Natural killer cell (primary cell): ENCODE measurements around the gene CDR2. TPM values are rescaled to one million over a fixed set of nuclear protein-coding genes. Genes with fewer than 3 reads are reported as not detected.
A peak's percentile ranks its signal among the peaks of the same experiment; 100 is the strongest.

ENCODE experiments used
- ATAC-seq, 3 donors: fragments of 150-1000 bp in 2 of 3; fragments of 200-7000 bp in 1 of 3; cut with Tn5 transposase; 1 replicate in 1 of 3; 2 replicates in 2 of 3; pipeline ENCODE4 v1.10.0; 2021; ENCODE audit warnings: mild to moderate bottlenecking in 2 of 3, moderate library complexity in 2 of 3
- DNase-seq, 2 donors: peaks; one replicate each; pipeline versions ENCODE4 v3.0.0 to v3.0.0-alpha.2; 2013 to 2021; ENCODE audit warnings: mixed read lengths in 1 of 2
- H3K27ac ChIP-seq: one replicate; pipeline ENCODE4 v1.5.1; 2013; ENCODE audit warnings: mild to moderate bottlenecking, low read length
- H3K27me3 ChIP-seq: one replicate; pipeline ENCODE4 v1.6.1; 2013; ENCODE audit warnings: low read length; ENCODE audit not compliant: control insufficient read depth, insufficient read depth
- H3K36me3 ChIP-seq: one replicate; pipeline ENCODE4 v1.6.1; 2013; ENCODE audit warnings: low read length; ENCODE audit not compliant: control insufficient read depth, insufficient read depth
- H3K4me1 ChIP-seq: one replicate; pipeline ENCODE4 v1.6.1; 2013; ENCODE audit warnings: low read length; ENCODE audit not compliant: control insufficient read depth, insufficient read depth
- H3K4me3 ChIP-seq: one replicate; pipeline ENCODE4 v1.5.1; 2013; ENCODE audit warnings: low read length
- H3K9me3 ChIP-seq: one replicate; pipeline ENCODE4 v1.6.1; 2013; ENCODE audit warnings: low read length; ENCODE audit not compliant: control insufficient read depth, insufficient read depth
- H3K27ac Mint-ChIP-seq, 2 donors: one replicate each; pipeline ENCODE4 v1.8.0; 2022; ENCODE audit warnings: mild to moderate bottlenecking in 2 of 2, mixed read lengths in 2 of 2, moderate library complexity in 1 of 2
- H3K27me3 Mint-ChIP-seq, 2 donors: one replicate each; pipeline ENCODE4 v1.8.0; 2022; ENCODE audit warnings: low read depth in 2 of 2, mixed read lengths in 2 of 2
- H3K36me3 Mint-ChIP-seq: one replicate; pipeline ENCODE4 v1.8.0; 2022; ENCODE audit warnings: mixed read lengths
- H3K4me1 Mint-ChIP-seq, 2 donors: one replicate each; pipeline ENCODE4 v1.8.0; 2022; ENCODE audit warnings: mixed read lengths in 2 of 2
- H3K4me3 Mint-ChIP-seq: one replicate; pipeline ENCODE4 v1.8.0; 2022; ENCODE audit warnings: mild to moderate bottlenecking, moderate library complexity, mixed read lengths
- H3K9me3 Mint-ChIP-seq, 2 donors: one replicate each; pipeline ENCODE4 v1.8.0; 2022; ENCODE audit warnings: mixed read lengths in 2 of 2
- WGBS: methylation state at CpG from one replicate; pipeline ENCODE4 v1.1.7; 2013; ENCODE audit warnings: missing lambda C conversion rate; ENCODE audit not compliant: insufficient coverage; 5-methylcytosine and 5-hydroxymethylcytosine counted together
- intact Hi-C: fragments of 100-400 bp; cut with micrococcal nuclease; formaldehyde crosslinking; loops from one replicate; pipeline ENCODE4 v1.14.2; 2022
- total RNA-seq, 4 donors: library from RNA; stranded (reverse); fragments of 120-200 nt in 1 of 4; gene quantifications; one replicate each; pipeline versions ENCODE4 v1.2.3 to v1.2.4, GENCODE V29; 2013 to 2022
- TF ChIP-seq, protein P1 (sequence below): fragments of 200-600 bp; IDR thresholded peaks from one replicate; pipeline ENCODE4 v1.8.0; 2022; ENCODE audit warnings: antibody characterized with exemption

The CDR2 gene
- total RNA-seq, 3 donors from 2014 or later (not counting 1 experiment from before 2014, with no cell fraction given), result 11.2 to 24.3 (median 19.4) TPM

DNA sequence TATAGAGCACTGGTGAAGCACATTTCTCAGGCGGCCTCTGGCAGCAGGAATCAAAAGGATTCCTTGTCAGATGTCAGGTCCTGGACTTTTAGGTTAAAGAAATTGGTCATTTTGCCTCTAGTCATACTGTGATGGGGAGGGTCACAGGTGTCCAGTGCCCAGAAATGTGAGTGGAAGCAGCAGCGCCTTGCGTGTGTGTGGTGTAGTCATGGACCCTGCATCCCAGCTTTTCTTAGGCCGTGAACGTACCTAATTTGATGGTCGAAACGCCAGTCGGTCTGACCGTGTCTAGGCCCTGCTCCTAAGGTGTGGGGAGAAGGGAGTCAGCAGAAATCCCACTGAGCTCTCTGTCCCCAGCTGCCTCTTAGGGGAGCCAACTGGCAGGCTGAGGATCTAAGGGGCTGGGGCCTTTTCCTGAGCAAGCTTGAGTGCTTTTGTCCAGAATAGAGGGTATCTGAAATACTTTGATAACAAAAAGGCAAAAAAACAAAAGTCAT lies 45.2 kb downstream of the CDR2 start:
- peak in 1 of 2 donors; percentile 3 for DNase-seq
- Histone ChIP-seq H3K27me3 (no peaks in the 10 kb centered on the region), H3K4me3 (no peak overlapping the region), H3K36me3 (peaks cover 73% of the 10 kb centered on the region), H3K9me3 (no peaks in the 10 kb centered on the region), H3K27ac (no peak overlapping the region), H3K4me1 (no peaks in the 10 kb centered on the region)
- Mint-ChIP-seq H3K27ac (no peak overlapping the region), H3K4me3 (no peak overlapping the region), H3K4me1 (peaks cover 0 to 8% of the 10 kb centered on the region in 2 donors), H3K36me3 (peaks cover 22% of the 10 kb centered on the region), H3K9me3 (no peaks in the 10 kb centered on the region), H3K27me3 (no peaks in the 10 kb centered on the region)
- ATAC-seq, result no peak
- TF ChIP-seq, protein P1, sequence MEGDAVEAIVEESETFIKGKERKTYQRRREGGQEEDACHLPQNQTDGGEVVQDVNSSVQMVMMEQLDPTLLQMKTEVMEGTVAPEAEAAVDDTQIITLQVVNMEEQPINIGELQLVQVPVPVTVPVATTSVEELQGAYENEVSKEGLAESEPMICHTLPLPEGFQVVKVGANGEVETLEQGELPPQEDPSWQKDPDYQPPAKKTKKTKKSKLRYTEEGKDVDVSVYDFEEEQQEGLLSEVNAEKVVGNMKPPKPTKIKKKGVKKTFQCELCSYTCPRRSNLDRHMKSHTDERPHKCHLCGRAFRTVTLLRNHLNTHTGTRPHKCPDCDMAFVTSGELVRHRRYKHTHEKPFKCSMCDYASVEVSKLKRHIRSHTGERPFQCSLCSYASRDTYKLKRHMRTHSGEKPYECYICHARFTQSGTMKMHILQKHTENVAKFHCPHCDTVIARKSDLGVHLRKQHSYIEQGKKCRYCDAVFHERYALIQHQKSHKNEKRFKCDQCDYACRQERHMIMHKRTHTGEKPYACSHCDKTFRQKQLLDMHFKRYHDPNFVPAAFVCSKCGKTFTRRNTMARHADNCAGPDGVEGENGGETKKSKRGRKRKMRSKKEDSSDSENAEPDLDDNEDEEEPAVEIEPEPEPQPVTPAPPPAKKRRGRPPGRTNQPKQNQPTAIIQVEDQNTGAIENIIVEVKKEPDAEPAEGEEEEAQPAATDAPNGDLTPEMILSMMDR, result no peak
- 95% methylated on average over 9 of the region's 9 CpGs for WGBS
- intact Hi-C loops, result no loop called here

GRCh38 chr16:22328081-22328725 lies 46.2 kb downstream of the CDR2 start:
- peaks cover 0 to 8% of the 10 kb centered on the region in 2 donors for H3K4me1 Mint-ChIP-seq
- H3K27me3 Mint-ChIP-seq, result no peaks in the 10 kb centered on the region
- Histone ChIP-seq H3K4me3 (no peak overlapping the region), H3K36me3 (peaks cover 71% of the 10 kb centered on the region), H3K27ac (no peak overlapping the region), H3K27me3 (no peaks in the 10 kb centered on the region), H3K9me3 (no peaks in the 10 kb centered on the region), H3K4me1 (no peaks in the 10 kb centered on the region)
- no peak overlapping the region for H3K4me3 Mint-ChIP-seq
- no peak for ATAC-seq
- WGBS, result 95% methylated on average over 10 of the region's 10 CpGs
- DNase-seq, result peak in 1 of 2 donors; percentile 6
- peaks cover 14% of the 10 kb centered on the region for H3K36me3 Mint-ChIP-seq
- TF ChIP-seq, protein P1, result no peak
- intact Hi-C loops, result no loop called here
- H3K9me3 Mint-ChIP-seq, result no peaks in the 10 kb centered on the region
- no peak overlapping the region for H3K27ac Mint-ChIP-seq

DNA sequence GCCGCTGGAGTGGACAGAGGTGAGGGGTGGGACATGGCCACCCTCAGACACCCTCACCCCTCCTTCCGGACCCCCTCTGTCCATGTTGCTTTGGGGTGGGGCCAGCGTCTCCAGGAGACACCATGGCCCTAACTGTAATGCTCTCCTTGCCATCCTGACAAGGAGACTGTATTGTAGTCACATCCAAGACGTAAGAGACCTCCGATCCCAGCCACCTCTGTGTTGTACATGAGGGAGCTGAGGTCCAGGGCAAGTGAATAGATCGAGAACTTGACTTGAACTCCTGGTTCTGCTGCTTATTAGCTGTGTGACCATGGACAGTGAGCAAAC lies 47.0 kb downstream of the CDR2 start:
- Histone ChIP-seq H3K9me3 (no peaks in the 10 kb centered on the region), H3K4me3 (no peak overlapping the region), H3K4me1 (no peaks in the 10 kb centered on the region), H3K27me3 (no peaks in the 10 kb centered on the region), H3K27ac (no peak overlapping the region), H3K36me3 (peaks cover 71% of the 10 kb centered on the region)
- intact Hi-C loops, result no loop called here
- Mint-ChIP-seq H3K9me3 (no peaks in the 10 kb centered on the region), H3K4me1 (peaks cover 0 to 8% of the 10 kb centered on the region in 2 donors), H3K27ac (no peak overlapping the region), H3K36me3 (peaks cover 12% of the 10 kb centered on the region), H3K4me3 (no peak overlapping the region), H3K27me3 (no peaks in the 10 kb centered on the region)
- TF ChIP-seq, protein P1, result no peak
- DNase-seq (peak in 1 of 2 donors; percentile 9), ATAC-seq (no peak)
- 98% methylated on average over 6 of the region's 6 CpGs for WGBS
